ENCODE results near the gene PDE6B.
"Not testable (repeated sequence)": the region's sequence is repeated elsewhere in the genome, so short reads cannot be mapped to it uniquely, and the experiment has no call there.

DNA sequence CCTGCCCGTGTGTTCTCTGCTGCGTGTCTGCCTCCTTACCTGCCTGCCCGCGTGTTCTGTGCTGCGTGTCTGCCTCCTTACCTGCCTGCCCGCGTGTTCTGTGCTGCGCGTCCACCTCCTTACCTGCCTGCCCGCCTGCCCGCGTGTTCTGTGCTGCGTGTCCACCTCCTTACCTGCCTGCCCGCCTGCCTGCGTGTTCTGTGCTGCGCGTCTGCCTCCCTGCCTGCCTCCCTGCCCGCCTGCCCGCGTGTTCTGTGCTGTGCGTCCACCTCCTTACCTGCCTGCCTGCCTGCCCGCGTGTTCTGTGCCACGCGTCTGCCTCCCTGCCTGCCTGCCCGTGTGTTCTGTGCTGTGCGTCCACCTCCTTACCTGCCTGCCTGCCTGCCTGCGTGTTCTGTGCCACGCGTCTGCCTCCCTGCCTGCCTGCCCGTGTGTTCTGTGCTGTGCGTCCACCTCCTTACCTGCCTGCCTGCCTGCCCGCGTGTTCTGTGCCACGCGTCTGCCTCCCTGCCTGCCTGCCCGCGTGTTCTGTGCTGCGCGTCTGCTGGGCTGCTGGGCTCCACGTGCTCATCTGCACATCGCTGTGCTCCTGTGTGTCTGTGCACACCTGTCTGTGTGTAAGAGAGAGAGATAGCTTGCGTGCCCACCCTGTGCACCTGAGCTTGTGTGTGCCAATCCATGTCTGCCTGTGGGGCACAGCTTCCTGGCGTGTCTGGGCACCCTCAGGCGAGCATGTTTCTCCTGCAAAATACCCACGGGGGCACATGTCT, 9.9 kb downstream of the PDE6B start:
- TF ChIP-seq, protein P1, sequence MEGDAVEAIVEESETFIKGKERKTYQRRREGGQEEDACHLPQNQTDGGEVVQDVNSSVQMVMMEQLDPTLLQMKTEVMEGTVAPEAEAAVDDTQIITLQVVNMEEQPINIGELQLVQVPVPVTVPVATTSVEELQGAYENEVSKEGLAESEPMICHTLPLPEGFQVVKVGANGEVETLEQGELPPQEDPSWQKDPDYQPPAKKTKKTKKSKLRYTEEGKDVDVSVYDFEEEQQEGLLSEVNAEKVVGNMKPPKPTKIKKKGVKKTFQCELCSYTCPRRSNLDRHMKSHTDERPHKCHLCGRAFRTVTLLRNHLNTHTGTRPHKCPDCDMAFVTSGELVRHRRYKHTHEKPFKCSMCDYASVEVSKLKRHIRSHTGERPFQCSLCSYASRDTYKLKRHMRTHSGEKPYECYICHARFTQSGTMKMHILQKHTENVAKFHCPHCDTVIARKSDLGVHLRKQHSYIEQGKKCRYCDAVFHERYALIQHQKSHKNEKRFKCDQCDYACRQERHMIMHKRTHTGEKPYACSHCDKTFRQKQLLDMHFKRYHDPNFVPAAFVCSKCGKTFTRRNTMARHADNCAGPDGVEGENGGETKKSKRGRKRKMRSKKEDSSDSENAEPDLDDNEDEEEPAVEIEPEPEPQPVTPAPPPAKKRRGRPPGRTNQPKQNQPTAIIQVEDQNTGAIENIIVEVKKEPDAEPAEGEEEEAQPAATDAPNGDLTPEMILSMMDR (IDR thresholded peaks at IDR 0.05): not testable (repeated sequence)
- TF ChIP-seq EP300 (IDR thresholded peaks at IDR 0.05): not testable (repeated sequence)
